NCI-H2196 (cell line): ENCODE measurements around the gene USP49.
"Not testable (repeated sequence)": the region's sequence is repeated elsewhere in the genome, so short reads cannot be mapped to it uniquely, and the experiment has no call there.

Source experiments
- DNase-seq: peaks from one replicate; lab custom pipeline; 2025; ENCODE audit not compliant: unreplicated experiment; lab: John Stamatoyannopoulos, UW

USP49 gene

DNA sequence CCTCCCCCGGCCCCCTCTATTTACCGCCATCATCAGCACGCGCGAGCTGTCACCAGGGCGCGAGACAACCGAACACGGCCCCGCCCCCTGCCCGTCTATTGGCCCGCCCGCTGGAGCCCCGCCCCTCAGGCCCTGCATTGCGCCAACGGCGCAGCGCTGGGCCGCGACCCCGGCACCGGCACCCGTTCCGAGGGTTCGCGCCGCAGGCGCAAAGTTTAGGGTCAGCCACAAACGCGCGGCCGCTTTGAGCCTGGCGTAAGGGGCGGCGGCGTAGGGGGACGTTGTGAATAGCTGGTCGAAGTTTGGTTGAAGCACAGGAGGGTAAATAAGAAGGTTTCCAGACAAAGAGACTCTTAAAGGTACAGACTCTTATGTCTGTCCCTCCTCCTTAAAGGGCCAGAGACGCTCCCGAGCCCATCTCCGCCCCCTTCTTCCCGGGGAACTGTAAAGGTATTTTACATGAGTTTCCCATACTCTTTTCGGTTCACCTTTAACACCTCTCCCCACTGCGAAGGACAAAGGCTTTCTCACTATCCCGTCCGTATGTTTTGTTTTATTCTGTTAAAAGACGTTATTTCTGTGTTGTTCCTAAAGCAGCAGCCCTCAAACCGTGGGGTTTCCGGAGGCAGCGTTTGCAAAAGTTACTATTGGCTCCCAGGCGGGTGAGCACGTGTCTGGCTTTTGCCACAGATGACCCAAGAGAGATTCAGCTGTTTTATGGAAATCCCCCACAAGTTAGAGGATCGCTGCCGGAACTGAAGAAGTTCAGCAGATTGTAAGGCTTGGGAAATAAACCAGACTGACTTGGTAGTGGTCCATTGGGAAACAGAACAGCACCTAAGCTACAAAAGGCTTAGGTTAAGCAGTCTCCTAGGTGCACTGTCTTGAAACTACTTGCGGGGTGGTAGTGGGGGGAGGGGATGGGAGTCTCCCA is at the start of gene USP49:
Gene USP49 (minus strand): TSS at position 76 of the 934 bp plus-strand sequence. CDS start 88,392 bp downstream, outside the sequence.
- DNase-seq: peak; percentile 92

DNA sequence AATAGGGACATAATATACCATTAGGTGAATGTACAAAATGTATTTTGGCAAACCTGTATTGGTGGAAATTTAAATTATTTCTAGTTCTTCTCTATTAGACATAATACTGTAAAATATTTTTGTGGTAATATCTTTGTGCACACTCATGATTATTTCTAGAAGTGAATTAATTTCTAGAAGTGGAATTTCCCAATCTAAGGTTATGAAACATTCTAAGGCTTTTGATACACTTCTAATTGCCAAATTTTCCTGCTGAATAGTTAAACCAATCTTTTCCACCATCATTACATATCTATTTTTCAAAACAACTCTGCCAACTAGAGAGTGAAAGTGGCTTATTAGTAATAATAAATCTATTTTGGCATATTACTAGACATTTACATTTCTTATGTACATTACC is 48.3 kb upstream of the USP49 start:
- no peak for DNase-seq

GRCh38 chr6:41942882-41943281 is 47.7 kb upstream of the USP49 start:
- DNase-seq: not testable (repeated sequence)

GRCh38 chr6:41942067-41942851 is 47.1 kb upstream of the USP49 start:
- DNase-seq: no peak

- DNase-seq: peak; percentile 94
Measured at GRCh38 chr6:41941280-41942066, 46.3 kb upstream of the USP49 start, which contains the start of gene CCND3. Gene CCND3, minus strand, starts transcription at chr6:41941808. Its CDS starts 159 bp downstream, at chr6:41941649.

DNA sequence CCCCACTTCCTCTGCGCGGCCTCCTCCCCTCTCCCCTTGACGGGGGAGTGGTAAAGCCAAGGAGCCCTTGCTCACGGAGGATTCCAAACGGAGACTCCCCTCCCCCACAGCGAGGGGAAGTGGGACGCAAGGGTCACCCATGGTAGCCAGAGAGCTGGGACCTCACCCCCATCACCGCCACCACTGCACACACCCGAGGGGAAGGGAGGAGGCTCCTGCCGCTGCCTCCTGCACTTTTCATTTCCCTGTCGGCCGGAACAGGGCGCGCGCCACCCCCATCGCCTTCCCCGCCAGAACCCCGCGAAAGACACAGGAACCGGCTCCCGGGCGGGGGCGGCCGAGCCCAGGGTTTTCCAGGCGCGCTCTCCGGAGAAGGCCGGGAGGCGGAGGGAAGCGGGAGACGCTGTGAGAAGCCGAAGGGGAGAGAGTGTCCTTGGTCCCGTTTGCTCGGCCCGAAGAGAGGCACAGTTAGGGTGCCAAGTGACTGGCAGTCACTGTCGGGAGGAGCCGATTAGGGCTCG is 45.6 kb upstream of the USP49 start:
- DNase-seq: peak; percentile 8

- DNase-seq: no peak
Measured at GRCh38 chr6:41939848-41940758, 44.9 kb upstream of the USP49 start.

GRCh38 chr6:41939176-41939847 is 44.1 kb upstream of the USP49 start:
- no peak for DNase-seq

GRCh38 chr6:41938590-41939175 is 43.5 kb upstream of the USP49 start:
- no peak for DNase-seq

DNA sequence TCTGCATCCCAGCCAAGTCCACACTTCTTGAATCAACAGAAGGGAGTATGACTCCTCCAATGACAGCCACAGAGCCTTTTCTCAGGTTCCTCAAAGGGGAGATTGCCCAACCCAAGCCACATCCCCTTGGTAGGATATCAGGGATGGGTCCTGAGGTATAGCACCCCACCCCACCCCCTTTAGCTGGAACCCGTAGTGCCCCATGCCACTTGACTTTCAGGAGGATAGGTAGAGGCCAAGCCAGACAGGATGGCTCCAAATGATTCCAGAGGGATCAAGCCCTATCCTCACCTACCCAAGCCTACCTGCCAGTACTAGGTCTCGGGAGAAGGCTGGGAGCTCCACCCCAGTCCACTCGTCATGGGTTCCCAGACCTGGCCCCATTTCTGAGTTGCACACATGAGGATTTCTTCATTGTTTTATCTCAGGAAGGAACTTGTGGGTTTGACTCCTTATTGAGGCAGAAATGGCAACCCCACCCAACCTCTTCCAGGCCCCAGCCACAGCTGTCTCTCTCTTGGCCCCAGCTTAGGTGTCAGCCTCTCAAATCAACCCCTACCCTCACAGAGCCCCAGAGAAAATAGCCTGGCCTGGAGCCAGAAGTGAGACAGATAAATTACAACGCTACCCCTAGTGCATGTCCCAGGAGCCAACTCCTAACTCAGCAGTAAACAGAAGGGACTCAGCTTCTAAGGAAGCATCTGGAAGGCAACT is 42.8 kb upstream of the USP49 start:
- no peak for DNase-seq

GRCh38 chr6:41937472-41937860 is 42.3 kb upstream of the USP49 start:
- no peak for DNase-seq

DNA sequence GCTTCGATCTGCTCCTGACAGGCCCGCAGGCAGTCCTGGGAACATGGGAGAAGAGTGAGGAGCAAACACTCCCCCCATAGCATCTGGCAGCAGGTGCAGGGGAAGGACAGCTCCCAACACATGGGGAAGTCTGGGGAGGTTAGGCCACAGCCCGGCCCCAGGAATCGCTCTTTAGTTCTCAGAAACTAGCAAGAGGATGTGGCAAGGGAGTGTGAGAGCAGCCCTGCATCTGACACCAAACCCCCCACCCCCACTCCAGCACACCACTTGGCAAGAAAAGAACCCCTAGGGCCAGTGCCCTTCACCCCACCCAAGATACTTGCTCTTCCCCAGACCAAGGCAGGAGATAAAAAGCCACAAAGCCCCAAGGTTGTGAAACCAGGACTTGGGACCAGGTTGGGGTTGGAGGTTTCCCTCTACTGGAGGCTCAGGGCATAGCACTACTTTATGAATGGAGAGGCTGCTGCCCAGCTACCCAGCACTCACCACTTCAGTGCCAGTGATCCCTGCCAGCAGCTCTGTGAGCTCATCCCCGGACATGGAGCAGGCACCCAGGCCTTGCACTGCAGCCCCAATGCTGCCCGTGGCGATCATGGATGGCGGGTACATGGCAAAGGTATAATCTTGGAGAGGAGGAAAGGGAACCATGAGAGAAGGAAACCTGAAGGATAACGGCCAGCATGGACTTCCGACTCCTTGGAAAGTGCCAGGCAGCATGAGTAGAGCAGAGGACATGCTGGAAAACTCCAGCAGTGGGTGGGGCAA is 41.1 kb upstream of the USP49 start:
- DNase-seq: peak; percentile 87

GRCh38 chr6:41935685-41936072 is 40.5 kb upstream of the USP49 start:
- no peak for DNase-seq

DNA sequence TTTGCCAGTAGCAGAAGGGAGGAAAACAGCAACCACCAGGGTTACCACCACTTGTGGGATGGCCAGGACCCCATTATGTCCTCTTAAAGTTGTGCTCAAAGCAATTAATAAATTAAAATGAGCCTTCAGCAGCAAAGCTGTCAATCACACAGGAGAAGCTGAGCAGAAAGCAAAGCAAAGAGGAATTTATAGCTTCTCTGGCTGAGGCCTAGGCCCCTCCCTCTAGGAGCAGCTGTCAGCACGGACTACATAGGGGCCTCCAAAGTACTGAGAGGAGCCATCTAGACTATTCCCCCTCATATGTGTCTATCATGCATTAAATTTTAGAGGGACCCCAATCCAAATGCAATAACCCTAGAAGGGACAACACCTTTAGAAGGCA is 40.0 kb upstream of the USP49 start:
- DNase-seq: no peak

GRCh38 chr6:41934278-41935192 is 39.4 kb upstream of the USP49 start:
- DNase-seq: no peak

DNA sequence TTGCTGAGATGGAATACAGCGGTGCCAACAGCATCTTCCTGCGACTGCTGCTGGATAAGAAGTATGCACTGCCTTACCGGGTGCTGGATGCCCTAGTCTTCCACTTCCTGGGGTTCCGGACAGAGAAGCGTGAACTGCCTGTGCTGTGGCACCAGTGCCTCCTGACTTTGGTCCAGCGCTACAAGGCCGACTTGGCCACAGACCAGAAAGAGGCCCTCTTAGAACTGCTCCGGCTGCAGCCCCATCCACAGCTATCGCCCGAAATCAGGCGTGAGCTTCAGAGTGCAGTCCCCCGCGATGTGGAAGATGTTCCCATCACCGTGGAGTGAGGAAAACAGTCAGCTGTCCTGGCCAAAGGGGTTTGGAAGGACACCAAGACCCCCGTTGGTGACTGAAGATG is 37.2 kb upstream of the USP49 start:
- DNase-seq: no peak

- DNase-seq: no peak
Measured at GRCh38 chr6:41931792-41932191, 36.6 kb upstream of the USP49 start.
